GM18519 (cell line): Measurements from ENCODE around the gene HBD.

Source experiments
- ATAC-seq: cut with Tn5 transposase; IDR thresholded peaks from one replicate; pipeline ENCODE4 v1.9.1; 2021; ENCODE audit warnings: mild to moderate bottlenecking, moderate library complexity; ENCODE audit not compliant: unreplicated experiment, low FRiP score

The HBD gene

DNA sequence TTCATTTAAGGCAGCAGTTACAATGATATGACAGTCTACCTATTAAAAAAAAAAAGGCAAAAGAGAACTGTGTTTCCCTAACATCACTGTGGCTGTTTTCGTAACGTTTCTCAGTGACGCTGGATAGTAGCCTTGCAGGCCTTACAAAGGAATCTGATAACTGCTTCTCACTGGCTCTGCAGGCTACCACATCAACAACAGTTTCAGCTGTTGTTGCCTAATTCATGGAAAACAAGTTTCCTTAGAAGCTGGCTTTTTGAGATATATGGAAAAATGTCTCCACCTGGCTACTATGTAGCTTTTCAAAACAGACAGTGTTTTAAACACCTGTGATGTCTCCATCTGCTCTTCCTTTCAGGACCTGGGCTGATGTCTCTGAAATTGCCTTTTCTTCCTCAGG, 37.6 kb downstream of the HBD start:
- no peak for ATAC-seq

DNA sequence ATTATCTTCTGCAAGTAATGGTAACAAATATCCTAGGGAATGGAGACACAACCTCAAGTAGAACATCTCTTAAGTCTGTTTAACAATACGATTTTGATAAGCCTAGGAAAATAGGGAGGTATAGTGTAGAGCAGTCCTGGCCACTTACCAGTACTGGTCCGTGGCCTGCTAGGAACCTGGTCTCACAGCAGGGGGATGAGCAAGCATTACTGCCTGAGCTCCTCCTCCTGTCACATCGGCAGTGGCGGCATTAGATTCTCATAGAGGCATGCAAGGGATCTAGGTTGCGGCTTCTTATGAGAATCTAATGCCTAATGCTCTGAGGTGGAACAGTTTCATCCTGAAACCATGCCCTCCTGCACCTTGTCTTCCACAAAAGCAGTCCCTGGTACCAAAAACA, 38.2 kb downstream of the HBD start:
- no peak for ATAC-seq

DNA sequence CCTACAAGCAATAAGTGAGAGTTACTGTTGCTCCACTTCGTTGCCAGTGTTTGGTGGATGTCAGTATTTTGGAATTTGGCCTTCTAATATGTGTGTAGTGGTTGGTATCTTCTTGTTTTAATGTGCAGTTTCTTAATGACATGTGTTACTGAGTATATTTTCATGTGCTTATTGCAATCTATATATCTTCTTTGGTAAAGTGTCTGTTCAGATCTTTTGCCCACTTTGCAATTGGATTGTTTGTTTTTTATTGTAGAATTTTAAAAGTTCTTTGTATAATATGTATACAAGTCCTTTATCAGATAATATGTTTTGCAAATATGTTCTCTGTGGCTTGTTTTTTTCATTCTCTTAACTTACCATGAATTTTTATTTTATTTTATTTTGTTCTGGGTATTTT, 41.5 kb downstream of the HBD start:
- no peak for ATAC-seq

DNA sequence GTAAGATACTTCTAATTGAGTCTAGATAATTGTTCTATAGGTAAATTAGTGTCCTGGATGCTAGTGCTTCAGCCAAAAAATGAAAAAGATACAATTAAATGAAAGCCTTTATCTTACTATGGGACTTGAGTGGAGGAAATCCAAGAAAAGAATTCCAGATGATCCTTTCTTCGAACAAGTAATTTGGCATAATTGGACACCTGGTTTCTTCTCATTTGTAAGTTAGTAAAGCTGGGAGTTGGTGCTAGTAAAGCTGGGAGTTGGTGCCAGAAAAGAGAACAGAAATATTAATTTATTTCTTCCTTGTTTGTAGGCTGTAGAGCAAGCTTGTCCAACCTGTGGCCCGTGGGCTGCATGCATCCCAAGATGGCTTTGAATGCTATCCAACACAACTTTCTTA, 46.1 kb downstream of the HBD start:
- no peak for ATAC-seq
